HG03432 (cell line): Measurements from ENCODE around the gene TBX5.
"Not testable (repeated sequence)": the region's sequence is repeated elsewhere in the genome, so short reads cannot be mapped to it uniquely, and the experiment has no call there.

Source experiments
- ATAC-seq: cut with Tn5 transposase; IDR thresholded peaks from one replicate; pipeline ENCODE4 v1.9.1; 2021; ENCODE audit warnings: mild to moderate bottlenecking, moderate library complexity; ENCODE audit not compliant: unreplicated experiment

Gene TBX5

DNA sequence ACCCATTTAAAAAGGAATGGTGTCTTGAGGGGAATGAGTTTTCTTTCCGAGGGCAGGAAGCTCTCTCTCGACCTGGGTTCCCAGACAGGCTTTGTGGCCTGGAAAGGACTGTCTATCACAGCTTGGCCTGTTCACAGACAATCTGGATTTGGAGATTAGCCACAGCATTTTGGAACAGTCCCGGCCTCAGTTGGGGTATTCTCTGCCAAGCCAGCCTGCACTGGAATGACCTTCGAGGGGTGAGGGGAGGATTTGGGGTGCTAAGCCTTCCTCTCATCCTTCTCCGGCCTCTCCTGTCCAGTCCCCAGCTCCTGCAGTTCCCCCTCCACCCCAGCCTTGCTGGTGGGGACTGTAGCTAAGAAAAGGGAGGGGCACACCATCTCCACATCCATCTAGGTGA lies 13.0 kb downstream of the TBX5 start:
- ATAC-seq, result no peak

DNA sequence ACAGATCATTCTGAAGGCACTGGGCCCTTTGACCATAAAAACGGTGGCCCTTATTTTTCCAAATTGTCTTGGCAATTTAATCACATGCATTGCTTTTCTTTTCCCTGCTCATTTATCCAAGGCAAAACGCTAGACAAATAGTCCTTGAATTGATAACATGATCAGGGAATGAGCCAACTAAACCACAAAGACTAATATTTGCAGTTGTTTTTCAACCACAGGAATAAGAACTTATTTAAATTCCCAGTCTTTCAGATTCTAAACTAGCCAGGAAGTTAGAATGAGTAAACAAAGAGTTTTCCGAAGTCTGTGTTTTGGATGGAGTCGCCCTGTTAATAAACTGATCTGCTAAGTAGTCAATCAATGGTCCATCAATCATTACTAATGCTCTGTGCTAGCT lies 14.9 kb downstream of the TBX5 start:
- no peak for ATAC-seq

DNA sequence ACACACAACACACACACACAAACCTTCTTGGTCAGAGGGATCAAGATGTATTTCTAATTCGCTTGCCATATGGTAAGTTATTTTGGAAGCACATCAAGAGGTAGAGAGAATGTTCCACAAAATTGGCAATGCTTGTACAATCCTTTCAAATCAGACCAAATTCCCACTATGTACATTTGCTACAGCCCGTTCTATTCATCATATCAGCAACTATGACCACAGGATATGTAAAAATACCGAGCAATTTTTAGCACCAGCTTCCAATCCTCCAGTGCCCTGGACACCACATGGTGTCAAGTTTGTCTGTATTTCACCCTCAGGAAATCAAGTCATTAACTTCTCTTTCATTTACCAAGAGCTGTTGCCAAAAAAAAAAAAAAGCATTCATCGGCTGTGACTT lies 21.2 kb downstream of the TBX5 start:
- ATAC-seq, result no peak

DNA sequence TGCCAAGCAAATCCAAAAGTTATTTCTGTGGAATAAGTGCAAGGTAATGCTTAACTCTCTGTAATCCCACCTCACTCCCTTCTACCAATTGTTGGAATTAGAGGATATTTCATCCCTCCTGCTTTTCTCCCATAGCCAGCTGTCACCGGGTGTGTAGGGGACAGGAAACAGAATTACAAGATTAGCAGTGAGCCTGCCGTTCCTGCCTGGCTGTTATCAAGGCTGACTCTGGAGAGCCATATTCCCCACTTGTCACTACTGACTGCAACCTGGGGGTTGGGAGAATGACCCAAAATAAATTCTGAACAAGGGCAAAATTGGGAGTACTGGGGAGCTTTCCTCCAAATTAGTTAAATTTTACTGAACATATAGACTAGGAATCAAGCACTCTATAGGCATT lies 24.8 kb downstream of the TBX5 start:
- ATAC-seq, result no peak

DNA sequence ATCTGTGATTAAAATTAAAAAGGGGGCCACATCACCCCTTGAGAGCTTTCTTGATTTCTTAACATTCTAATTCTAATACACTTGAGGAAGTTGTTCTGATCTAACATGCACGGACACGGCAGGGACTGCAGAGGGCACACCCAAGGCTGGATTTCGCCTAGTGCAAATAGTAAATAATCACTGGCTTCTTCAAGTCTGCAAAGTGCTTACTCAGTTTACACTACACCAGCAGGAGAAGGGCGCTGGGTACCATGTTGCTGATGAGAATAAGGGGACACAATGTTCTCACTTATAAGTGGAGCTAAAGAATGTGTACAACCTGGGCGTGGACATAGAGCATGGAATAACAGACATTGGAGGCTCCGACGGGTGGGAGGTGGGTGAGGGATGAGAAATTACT lies 34.2 kb downstream of the TBX5 start:
- ATAC-seq, result no peak

DNA sequence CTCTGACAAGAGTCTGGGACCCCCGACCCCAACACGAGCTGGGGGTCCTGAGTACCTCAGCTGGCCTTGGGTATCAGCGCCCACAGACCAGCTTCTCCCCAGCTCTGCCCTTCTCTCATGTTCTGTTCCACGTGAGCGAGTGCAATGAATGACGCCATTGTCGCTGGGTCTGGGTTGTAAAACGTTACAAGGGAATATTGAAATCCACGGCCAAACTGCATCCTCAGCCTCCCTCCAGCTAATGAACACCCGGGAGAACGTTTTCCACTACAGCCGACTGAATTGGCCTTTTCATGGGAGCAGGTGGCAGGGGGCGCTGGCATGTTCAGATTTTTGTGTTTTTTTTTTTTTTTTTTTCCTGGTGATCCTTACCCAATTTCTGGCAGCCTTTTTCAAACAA lies 34.7 kb downstream of the TBX5 start:
- no peak for ATAC-seq

DNA sequence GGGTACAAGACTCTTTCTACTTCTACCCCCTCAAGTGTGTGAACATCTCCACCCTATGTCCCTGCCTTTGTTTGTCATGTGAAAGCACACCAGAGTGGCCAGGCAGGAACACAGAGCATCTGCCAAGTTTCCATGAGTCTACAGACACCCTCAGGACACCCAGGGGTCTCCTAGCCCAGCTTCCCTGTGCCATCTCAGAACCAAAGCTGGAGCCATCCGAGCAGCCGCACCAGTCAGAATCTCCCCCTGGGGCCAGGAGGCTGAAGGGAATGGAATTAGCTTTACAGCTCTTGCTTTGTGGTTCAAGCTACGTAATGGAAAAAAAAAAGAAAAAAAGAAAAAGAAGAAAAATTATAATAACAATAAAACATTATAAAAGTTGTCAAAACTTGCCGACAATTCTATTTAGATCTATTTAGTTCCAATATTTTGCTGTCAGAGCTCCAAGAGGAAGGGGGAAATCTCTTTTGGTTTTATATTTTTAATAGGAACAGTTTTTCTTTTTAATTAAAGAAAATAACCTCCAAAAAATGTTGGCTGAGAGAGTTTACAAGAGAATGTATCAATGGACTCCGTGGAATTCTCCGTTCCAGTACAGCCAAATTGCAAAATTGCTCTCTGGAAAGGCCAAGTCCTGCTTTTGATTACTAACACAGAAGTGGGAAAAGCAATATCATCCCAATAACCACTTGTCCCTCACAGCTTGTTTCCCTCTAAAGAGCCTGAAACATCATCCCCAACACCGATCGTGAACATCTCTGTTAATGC lies 37.1 kb downstream of the TBX5 start:
- no peak for ATAC-seq

DNA sequence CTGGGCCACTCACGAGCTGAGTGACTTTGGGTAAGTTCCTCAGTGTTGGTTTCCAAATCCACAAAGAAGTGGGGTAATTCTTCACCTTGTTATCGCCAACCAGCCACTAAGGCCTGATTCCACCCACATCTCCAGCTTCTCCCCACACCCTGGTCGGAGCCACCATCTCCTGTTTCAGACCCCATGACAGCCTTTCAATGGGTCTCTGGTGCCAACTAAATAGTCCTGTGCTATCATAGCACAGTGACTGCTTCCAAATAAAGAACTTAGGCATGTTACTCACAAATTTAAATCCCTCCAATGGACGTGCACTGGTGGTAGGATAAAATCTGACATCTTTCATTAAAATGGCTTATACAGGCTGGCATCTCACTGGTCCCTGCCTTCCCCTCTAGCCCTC lies 44.0 kb downstream of the TBX5 start:
- ATAC-seq, result no peak

DNA sequence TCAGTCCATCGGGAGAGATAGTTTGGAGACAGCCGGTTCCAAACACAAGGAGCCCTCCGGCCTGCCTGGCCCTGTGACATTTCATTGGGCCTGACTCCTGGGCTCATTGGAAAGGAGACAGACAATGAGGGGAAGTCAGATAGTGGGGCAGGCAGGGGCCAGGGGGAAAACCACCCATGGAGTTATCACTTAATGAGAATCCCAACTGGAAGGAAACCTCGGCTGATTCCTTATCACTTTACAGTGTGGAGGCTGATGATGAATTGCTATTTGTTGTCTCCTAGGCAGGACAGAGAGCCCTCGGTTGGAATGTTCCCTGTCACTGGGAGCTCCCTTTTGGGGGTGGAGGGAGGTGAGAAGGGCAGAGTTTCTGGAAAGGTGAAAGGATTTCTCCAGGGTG lies 44.4 kb downstream of the TBX5 start:
- ATAC-seq, result no peak

DNA sequence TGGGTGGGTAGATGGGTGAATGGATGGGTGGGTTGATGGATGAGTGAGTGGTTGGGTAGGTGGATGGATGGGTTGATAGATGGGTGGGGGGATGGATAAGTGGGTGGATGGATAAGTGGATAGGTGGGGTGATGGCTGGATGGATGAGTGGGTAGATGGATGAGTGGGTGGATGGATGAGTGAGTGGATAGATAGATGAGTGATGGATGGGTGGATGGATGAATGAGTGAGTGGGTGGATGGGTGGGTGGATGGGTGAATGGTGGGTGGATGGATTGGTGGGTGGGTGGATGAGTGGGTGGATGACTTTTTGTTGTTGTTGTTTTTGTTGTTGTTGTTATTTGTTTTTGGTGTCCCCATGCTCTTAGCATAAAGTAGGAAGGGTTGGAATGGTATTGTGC lies 45.5 kb downstream of the TBX5 start:
- no peak for ATAC-seq

DNA sequence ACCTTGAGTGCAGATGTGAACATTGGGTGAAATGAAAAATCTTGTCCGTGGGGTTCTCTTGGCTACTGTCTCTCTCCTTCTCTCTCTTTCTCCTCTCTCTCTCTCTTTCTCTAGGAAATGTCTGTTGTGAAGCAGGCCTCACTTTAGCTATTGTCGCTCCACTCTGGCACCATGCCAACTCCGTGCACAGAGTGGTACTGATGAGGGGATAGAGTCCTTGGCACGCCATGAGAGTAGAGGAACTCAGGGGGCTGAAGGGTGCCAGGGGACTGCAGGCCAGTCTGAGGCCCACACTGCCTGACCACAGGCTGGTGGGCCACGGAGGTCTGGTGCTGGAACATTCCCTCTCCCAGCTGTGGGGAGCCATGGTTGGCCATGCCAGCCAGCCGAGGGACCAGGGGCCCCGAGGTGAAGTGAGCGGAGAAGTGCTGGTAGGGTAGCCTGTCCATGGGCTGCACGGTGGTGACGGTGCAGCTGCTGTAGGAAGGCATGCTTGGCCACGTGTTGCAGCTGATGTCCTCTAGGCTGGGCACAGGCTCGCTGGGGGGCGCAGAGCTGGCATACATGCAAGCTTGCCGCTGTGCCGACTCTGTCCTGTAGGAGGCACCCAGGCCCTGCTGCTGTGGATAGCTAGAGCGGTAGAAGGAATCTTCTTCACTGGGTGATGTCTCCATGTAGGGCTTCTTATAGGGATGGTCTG lies 50.4 kb downstream of the TBX5 start:
- no peak for ATAC-seq

DNA sequence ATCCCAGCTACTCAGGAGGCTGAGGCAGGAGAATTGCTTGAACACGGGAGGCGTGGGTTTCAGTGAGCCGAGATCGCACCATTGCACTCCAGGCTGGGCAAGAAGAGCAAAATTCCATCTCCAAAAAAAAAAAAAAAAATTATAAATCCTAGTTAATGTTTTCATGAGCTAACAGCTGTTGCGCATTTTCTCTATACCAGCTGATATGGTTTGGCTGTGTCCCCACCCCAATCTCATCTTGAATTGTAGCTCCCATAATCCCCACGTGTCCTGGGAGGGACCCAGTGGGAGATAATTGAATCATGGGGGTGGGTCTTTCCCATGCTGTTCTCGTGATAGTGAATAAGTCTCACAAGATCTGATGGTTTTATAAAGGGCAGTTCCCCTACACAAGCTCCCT lies 56.7 kb downstream of the TBX5 start:
- not testable (repeated sequence) for ATAC-seq

DNA sequence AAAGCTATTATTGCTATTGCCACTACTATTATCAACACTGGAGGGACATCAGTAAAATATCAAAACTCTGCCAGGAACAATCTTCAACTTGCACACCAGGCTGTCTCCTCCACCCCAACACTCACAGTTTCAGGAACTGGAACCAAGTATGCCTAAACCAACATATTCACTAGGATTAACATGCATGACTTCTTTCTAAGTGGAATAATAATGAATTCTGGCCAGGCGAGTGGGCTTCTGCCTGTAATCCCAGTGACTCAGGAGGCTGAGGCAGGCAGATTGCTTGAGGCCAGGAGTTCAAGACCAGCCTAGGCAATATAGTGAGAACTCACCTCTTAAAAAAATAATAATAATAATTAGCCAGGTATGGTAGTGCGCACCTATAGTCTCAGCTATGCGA lies 58.1 kb downstream of the TBX5 start:
- no peak for ATAC-seq

DNA sequence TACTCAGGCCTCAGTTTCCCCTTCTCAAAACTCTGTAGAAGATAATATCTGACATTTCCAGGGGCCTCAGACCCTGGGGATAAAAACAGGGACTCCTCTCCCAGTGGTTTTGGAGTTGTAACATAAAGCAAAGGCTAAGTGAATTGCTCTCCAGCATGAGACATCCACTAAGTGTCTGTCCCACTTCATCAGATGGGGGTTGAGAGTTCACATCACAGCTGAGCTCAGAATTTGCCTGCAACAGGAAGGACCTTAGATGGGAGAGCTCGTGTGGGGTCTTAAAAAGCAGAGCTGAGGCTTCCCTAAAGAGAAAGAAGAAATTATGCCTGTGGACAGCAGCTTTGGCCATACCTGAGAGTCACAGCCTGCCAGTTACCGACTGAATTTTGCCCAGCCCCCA lies 61.1 kb downstream of the TBX5 start:
- ATAC-seq, result no peak

DNA sequence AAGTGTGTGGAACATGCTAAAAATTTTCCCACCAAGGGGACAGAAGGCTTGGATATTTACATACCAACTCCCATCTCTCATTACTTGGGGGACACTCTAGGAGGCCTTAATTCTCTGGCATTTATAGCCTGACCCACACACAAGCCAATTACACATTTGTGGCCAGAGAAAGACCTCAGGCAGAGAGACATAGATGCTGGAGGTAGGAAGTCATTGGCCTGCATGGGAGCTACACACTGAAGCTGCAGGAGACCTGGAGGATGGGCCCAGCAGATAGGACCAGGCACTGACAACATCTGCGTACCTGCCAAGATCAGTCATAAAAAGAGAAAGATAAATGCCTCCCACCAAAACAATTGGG lies 61.7 kb downstream of the TBX5 start:
- no peak for ATAC-seq

DNA sequence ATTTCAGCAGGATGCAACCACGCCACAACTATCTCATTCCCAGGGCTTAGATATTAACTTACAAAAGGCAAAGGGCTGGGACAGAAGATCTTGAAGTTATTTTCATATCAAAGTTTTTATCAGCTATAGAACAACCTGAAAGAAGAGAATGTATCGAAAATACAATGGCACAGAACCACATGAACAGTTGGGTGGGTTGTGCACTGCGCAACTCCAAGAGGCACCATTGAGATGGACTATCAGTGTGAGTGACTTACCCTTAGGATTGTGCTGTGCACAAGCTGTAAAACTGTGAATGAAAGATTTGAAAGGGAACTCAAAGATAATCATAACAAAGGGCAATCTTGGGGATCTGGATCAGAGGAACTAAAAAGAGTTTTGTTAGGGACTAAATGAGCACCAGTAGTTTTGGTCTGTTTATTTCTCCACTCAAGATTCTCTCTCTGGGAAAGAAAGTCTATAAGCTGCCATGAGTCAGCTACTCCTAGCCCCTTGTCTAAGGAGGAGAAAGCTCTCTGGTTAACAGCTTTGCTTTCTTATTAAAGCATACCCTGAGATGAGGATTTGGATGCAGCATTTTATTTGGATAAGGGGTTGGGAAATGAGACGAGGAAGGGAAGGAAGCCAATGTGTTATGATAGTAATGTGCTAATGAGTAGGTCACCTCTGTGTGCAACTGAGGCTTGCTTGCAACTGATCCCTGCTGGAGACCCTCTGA lies 62.2 kb downstream of the TBX5 start:
- ATAC-seq, result no peak

DNA sequence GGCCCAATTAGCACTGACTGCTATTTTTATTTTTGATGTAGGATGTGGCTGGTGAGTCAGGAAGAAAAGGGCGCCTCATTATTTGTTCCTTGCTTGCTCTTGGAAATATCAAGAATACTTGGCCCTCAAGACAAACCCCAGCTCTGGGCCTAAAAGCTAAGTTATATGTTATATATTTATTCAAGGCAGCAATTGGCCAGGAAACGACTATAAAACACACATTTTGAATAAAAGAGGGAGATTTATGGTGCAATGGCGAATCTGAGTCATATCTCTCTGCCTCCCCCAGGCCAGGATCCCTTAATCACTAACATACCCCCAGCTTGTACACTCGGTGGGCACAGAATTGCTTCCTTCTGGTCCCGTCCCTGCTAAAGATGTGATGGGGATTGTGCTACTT lies 63.3 kb downstream of the TBX5 start:
- no peak for ATAC-seq

DNA sequence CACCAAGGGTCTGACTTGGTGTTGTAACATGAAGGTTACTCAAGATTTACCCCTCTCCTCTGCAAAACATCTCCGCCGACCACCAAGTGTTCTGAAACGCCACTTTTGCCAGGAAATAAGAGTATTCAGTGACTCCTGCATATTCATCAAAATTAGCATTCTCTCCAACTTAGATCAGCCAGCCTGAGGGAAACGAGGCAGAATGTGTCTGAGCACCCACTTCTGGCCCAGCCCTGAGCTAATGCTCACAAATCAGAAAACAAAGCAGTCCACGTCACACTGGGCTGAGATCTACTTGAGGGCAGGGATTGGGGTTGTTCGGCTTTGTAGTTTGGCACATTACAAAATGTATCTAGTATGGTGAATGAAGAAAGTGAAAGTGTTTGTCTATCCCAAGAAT lies 64.3 kb downstream of the TBX5 start:
- no peak for ATAC-seq

DNA sequence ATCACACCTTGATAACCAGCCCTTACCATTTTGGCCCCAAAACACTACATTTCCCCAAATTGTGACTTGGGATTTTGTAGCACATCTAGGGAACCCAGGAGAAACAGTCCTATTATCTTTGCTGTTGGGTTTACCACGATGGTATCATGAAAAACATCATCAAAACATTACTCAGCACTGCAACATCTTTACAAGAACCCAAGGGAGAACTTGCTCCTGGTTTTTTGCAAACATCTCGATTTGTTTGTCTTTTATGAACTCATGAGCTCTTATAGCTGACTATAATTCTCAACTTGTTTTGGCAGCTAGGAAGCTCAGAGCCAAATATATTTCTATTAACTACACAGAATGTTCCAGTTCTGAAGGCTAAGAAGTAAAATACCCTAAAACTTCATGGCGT lies 65.7 kb downstream of the TBX5 start:
- ATAC-seq, result no peak

DNA sequence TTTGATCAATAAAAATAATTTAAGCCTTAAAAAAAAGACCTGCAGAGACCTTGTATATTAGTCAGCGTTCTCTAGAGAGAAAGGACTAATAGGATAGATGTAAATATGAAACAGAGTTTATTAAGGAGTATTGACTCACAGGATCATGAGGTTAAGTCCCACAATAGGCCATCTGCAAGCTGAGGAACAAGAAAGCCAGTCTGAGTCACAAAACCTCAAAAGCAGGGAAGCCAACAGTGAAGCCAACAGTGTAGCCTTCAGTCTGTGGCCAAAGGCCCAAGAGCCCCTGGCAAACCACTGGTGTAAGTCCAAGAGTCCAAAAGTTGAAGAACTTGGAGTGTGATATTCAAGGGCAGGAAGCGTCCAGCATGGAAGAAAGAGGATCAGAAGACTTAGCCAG lies 66.3 kb downstream of the TBX5 start:
- ATAC-seq, result no peak

DNA sequence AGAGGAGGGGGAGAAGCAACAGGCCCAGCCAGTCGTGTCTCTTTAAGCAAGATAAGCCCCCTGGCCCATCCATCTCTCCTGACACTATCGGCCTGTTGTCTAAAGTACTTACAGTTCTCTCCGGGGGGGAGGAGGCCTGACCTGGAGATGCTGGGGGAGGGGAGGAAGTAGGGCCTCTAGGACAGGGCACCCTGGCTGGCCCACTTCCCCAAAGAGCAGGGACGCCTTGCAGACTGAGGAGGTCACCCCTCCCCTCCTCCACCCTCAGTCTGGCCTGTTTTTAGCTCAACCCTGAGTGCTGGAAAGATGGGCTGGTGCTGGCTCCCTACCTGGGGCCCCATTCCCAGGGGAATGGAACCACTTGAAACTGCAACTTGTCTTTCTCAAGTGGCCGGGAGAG lies 70.3 kb downstream of the TBX5 start:
- no peak for ATAC-seq

DNA sequence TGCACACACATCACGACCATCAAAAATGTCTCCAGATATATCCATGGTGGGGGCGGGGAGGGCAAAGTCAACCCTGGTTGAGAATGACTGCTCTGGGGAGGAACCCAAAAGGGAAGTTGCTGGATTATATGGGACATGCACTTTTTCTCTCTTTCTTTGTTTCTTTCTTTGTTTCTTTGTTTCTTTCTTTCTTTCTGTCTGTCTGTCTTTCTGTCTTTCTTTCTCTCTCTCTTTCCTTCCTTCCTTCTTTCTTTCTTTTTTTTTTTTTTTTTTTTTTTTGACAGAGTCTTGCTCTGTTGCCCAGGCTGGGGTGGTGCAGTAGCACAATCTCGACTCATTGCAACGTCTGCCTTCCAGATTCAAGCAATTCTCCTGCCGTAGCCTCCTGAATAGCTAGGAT lies 71.5 kb downstream of the TBX5 start:
- no peak for ATAC-seq
